HG03196 (cell line): Measurements from ENCODE around the gene USP7.

ENCODE experiments used
- ATAC-seq: cut with Tn5 transposase; IDR thresholded peaks from one replicate; pipeline ENCODE4 v1.9.1; 2021; ENCODE audit not compliant: unreplicated experiment

The USP7 gene

DNA sequence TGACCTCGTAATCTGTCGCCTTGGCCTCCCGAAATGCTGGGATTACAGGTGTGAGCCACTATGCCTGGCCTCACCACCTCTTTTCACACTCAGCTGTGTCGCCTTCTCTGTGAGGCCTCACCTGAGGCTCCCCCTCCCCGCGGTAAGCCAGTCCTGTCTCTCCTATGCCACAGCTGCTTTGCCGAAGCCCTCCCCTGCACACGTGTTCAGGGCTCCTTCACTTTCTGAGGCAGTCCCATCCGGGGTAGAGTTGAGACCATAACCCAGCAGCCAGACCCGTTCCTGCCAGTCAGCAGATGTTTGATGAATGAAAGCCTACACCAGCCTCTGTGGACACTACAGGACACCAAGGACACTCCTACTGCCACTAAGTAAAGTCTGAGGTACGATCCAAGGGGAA, 10.6 kb downstream of the USP7 start:
- ATAC-seq, result no peak

DNA sequence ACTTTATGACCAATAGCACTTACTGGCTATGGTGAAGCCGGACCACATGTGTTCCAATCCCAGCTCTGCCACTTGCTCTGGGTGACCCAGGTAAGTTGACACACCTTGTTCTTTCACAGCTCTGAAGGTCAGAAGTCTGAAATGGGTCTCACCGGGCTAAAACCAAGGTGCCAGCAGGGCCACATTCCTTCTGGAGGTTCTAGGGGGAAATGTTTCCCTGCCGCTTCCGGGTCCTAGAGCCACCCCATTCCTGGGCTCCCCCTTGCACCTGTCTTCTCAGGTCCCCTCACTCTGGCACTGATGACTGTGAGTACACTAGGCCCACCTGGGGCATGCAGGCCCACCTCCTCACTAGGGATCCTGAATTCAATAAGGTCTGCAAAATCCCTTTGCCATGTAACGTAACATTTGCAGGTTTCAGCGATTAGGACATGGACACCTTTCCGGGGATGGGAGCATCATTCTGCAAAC, 11.4 kb downstream of the USP7 start:
- no peak for ATAC-seq

DNA sequence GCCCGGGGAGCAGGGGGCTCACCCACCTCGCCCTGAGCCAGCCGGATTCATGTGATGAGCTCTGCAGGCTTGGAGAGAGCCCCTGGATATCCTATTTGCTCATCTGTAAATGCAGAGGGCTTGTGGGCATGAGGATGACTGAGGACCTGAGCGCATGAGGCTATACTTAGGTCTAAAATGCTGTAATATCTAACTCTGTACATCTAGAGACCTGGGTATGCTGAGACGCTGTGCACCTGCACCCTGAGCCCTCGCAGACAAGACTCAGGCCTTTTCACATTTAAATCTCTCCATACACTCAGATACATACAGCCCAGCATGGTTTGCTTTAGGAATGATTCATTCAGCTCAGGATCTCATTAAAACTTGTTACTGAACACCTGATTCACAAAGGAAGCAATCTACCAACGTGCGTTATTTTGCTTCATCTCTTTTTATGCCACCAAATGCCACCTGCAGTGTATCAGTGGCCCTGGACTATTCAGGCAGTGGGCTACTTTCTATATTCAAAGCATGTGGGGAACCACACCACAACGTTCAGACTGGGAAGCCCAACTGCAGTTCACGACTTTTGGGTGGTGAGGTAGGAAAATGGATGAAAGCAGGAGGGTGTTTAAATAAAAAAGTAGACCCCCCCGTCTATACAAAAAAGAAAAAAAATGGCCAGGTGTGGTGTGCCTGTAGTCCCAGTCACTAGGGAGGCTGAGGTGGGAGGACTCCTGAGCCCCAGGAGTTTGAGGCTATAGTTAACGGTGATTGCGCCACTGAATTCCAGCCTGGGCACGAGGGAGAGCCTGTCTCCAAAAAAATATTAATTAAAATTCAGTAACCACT, 12.0 kb downstream of the USP7 start:
- no peak for ATAC-seq

DNA sequence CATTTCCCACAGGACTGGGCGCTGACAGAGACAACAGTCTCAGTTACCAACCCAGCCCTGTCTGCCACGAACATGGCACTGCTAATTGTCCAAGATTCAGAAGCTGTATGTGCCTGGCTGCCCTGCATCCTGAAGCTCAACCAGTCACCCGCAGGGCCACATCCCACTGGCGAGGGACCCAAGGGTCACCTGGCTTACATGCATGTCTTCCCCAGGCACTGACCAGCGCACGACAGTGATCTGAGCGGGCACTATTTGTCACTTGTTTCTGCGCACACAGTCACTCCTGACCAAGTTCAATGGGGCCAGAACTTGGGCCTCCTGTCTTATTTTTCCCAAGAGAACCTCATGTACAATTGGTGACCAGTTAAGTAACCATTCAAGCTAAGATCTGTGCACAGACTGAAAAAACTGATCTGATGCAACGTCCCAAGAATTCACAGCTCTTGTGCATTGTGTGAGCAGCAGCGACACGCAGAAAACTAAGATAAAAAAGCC, 13.1 kb downstream of the USP7 start:
- ATAC-seq, result no peak

DNA sequence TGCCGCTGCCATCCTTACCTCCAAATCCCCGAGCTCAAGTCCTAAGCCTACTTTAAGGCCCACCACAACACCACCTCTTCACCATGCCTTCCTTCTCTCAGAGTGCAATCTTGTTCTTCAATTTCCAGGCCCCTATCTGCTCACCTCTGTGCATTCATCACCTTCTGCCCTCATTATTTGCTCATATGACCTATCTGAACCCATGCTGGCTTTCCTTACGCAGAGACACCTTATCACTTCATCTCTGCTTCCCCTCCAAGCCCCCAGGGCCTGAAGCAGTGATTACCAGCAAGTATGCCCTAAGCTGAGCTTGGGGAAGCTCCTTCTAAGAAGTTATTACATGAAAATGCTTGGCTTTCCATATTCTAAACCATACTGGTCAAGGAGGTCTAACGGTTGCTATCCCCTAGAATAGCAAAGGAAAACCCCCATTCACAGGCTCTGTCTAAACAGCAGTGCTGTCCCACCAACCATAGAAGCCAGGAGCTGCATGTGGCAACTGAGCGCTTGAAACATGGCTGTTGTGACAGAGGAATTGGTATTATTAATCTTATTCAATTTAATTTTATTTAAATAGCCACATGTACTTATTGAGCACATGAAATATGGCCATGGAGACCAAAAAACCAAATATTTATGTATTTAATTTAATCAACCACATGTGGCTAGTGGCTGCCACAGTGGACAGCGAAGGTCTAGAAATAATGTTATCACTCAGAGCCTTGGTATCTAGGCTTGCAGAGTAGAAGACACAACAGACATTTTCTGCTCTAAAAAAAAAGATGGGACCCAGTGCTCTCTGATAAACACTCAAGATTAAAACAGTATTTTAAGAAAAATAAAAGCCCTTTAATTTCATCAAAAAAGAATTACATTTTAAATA, 13.9 kb downstream of the USP7 start:
- no peak for ATAC-seq

DNA sequence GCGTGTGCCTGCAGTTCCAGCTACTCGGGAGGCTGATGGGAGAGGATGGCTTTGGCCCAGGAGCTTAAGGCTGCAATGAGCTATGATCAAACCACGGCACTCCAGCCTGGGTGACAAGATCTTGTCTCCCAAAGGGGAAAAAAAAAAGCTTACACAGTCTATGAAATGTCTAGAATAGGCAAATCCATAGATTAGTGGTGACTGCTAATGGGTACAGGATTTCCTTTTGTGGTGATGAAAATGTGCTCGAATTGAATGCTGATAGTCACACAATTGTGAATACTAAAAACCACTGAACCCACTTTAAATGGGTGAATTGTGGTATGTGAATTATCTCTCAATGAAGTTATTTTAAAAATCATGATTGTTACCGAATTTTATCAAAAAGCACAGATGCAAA, 14.9 kb downstream of the USP7 start:
- ATAC-seq, result no peak

DNA sequence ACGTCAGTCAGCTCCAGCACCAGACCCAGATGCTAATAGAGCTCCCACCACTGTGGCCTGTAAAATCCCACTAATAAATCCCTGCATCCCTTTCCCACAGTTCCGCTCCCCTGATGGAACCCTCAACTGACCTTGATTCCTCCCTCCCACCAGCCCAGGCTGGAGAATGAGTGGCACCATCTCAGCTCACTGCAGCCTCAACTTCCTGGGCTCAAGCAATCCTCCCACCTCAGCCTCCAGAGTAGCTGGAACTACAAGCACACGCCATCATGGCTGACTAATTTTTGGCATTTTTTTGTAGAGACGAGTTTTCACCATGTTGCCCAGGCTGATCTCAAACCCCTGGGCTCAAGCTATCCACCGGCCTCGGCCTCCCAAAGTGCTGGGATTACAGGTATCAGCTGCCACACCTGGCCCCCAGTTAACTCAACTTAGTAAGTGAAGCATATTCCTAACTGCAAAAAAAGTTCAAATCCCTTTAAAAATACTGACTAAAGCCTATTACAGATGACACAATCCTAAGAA, 15.6 kb downstream of the USP7 start:
- no peak for ATAC-seq

DNA sequence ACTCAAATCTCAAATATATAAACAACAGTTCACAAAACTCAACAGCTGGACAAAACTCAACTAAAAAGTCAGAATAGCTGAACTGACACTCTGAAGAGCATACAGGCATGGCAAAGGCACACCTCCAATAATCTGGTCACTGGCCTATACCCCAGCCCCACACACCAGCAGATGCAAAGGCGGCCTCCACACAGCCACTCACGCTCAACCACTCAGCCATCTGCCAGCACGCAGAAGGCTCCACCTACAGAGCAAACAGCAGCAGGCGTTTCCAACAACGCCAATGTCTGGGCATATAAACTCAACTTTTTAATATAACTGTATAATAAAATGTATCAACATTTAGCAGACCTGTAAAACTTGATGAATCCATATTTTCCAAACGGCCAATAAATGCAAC, 17.2 kb downstream of the USP7 start:
- ATAC-seq, result no peak

DNA sequence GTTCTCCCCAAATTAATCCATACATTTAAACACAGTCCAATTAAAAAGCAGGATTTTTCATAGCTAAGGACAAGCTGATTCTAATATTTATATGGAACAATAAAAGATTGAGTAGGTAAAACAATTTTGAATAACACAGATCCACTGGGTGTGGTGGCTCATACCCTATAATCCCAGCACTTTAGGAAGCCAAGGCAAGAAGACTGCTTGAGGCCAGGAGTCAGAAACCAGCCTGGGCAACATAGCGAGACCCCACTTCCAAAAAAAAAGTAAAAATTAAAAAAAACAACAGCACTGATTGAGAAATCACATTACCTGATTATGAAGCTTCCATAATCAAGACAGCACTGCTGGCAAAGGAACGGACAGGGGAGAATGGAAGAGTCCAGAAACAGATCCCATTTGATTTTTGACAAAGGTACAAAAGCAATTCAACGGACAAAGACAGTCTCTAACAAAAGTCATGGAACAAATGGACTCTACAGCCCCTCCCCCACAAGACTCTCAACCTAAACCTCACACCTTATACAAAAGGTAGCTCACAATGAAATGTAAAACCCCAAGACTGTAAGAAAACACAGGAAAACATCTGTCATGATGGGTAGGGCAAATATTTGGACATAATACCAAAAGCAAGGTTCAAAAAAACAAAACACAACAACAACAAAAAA, 17.9 kb downstream of the USP7 start:
- ATAC-seq, result no peak

DNA sequence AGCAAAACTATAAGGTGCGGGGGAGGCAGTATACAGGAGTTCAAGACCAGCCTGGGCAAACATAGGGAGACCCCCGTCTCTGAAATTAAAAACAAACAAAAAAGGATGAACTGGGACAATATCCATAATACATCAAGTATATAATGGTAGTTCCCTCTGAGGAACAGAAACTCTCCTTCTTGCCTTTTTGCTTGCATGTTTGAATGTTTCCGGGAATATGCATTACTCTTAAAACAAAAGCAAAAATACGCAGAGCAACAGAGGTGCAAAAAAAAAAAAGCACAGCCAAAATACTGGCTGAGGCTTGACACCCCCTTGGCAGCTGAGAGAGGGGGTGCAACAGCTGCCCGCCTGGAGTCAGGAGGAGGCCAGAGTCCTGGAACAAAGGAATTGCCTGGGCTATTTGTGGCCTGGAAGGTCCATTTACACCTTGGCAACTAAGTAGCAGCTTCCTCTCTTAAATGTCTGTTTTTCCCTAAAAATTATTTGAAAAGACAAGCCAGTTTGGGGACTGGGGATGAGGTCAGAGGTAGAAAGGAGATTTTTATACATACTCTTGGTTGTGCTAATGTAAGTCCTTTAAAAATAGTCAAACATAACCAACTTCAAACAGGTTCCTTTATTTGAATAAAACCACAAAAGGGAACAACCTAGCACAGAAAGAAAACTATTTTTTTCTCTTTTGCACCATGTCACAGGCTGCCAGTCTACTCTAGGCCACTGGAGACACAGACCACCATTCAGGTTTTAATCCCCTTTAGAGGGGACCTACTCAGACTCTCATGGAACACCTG, 19.5 kb downstream of the USP7 start:
- ATAC-seq, result peak; percentile 56

DNA sequence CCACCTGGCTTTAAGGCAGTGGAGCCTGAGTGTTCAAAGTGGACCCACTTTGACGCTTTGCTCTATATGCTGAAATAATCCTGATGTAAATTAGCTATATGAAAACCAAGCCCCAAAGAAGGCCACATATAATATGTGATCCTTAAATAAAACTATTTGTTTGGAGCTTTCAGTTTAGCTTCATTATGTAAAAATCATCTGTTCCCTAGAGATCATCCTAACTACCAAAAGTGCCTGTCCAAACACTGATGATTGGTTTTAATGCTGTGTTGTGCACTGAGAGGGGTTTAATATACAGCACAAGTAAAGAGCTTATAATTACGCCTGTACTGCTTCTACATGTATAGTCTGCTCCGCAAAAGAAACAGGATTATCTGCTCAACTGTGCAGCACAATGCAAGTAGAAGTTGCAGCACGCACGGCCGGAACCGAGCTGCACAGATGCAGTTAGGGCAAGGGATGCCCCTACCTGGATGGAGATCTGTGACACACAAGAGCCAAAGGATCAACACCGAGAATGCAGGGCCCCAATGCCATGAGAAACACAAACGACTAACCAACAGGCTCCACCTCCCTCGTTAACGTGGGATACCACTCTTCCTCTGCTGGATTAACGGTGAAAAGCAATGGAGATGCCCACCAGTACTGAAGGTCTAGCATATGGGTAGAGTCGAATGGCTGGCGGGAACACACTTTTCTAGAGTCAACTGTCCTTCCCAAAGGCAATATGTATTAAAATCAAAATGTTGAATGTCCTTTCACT, 20.5 kb downstream of the USP7 start:
- ATAC-seq, result no peak

DNA sequence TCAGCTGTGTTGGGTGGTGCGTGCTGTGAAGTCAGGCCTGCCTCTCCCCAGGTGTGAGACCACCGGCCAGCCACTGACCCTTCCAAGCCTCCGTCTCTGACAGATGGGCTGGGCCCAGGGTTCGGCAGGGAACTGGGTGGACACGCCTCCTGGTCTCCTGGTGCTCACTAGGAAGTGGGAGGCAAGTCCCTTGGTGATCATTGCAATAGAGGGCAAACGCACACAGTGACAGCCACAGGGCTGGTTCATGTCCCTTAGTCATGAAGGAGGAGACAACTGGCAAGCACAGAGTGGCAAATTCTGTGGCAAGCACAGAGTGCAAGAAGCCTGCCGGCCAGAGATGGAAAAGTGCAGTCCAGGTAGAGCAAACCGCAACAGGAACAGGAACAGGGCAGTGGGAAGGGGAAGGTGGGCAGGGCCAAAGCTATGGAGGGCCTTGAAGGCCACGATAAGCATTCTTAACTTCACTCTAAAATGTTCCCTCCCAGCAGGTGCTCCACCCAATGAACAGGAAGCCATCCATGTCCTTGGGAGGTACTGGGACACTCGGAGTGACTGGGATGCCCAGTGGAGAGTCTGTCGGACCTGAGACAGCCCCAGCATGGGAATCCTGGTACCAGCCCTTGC, 21.9 kb downstream of the USP7 start:
- ATAC-seq, result no peak

DNA sequence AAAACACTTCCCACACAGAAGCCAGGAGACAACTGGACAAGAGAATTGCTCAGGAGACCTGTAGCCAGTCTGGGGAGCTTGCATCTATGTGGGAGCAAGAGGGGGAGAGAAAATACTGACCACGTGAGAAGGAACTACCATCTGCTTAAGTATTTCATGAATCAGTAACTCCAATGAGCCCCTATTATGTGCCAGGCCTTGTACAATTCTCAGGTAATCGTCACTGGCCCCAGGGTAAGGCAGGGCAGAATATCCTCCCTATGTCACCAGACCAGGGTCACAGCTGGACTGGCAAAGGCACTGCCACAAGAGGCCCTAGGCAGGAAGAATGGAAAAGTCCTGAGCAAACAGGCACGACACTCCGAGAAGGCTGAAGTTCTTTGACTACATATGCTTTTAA, 25.9 kb downstream of the USP7 start:
- ATAC-seq, result no peak

DNA sequence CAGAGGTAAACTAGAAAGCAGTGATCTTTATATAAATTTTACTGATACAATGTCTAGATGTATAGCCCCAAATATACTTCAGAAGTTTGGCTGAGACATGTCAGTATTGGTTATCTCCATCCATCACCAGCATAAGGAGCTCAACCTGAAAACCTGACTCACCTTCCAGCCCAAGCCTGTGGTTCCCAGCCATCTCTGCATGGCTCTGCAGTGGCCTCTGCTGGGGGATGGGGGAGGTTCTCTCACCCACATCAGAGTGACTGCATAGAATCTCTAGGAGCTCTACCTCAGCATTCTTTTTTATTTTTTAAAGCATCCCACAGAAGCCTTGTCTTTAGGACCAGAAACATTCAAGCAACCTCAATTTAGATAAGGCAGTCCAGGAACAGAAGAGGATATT, 27.3 kb downstream of the USP7 start:
- ATAC-seq, result peak; percentile 82

DNA sequence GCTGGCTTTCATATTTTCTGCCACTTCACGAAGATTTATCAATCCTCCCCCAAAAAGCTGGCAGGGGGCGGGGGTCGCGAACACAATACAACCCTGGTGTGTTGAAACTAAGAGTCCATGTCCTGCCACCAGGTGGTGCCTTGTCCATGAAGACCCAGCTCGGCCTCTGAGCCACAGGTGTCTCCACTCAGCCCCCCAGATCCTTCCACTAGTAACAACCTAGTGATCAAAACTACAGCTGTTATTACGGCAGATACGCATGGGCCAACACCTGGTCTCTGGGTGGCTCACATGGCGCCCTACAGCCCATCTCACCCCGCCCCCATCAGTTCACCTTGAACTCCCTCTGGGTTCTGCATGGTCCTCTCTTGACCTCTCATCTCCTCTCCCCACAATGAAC, 27.7 kb downstream of the USP7 start:
- ATAC-seq, result no peak

DNA sequence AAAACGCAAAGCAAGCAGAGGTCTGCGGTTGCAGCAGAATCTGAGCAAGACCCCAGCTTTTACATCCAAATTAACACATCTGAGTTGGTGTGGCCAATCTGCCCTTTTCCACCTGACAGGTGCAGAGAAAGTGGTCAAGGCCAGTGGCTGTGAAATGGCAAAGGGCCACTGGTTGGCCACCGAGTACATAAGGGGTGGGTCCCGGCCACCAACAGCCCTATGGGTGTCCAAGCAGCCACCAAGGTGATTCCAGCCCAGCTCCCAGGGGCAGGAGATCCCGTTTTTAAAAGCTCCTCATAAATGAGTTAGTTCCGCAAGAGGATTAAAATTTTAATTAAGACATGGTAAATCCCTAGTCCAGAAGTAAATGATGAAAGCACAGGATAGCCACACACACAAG, 29.1 kb downstream of the USP7 start:
- no peak for ATAC-seq

DNA sequence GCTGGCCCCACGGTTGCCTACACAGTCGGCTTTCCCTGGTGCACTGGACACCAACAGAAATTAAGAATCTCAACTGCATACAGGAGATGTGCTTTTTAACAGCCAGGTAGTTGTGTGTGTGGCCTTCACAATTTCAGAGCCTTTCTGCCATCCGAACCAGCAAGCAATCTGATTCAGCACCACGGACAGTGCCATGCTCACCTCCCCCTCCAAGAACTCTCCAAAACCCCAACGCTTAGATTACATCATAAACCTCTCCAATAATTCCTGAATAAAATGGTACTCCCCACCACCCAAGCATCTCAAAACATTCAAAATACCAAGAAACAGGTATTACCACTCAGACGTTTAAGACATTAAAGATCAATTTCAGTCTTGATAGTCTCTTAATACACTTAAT, 31.8 kb downstream of the USP7 start:
- ATAC-seq, result no peak

DNA sequence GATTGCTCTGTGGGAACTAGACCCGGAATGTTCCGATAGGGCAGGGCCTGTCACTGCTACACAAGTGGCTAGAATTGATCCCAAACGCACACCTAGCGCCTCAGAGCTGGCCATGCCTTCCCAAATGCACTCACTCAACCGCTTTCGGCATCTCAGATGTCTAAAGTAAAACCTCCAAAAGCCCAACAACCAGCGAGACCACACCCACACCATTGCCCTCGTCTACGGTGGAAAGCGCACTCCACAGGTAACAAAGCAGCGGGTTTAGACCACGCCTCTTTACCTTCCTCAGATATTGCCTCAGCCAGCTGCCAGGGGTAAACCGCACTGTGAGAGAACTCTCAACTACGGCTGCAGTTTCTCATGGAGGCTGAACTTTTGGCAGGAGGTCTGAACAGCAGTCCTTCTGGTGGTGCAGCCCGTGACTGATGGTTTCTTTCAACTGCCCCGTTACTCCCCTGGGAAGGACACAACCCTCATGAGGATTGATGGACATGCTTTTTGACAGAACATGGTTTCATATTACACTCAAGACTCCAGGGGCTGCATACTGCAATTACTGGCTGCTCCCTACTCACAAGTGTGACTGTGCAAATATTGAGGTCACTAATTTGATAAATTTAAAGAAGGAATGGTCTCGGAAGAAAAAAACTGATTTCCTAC, 34.5 kb downstream of the USP7 start:
- ATAC-seq, result no peak
